Fibroblast of lung (primary cell): Measurements from ENCODE around the gene FOXS1. TPM values are rescaled to one million over a fixed set of nuclear protein-coding genes. Genes with fewer than 3 reads are reported as not detected.

Experiments used
- DNase-seq, 2 donors: peaks; one replicate each; pipeline versions ENCODE4 v3.0.0 to v3.0.0-alpha.2; 2010; ENCODE audit warnings: low read depth in 2 of 2
- H2AFZ ChIP-seq: 2 replicates; pipeline ENCODE4 v1.5.1; 2012; ENCODE audit warnings: low read length, control low read depth, inconsistent platforms
- H3K27ac ChIP-seq: 2 replicates; pipeline ENCODE4 v1.5.1; 2011; ENCODE audit warnings: low read length, control low read depth; ENCODE audit not compliant: insufficient read depth
- H3K27me3 ChIP-seq: 2 replicates; pipeline ENCODE4 v1.5.1; 2011; ENCODE audit warnings: mild to moderate bottlenecking, low read length; ENCODE audit not compliant: control insufficient read depth, insufficient read depth
- H3K36me3 ChIP-seq: 2 replicates; pipeline ENCODE4 v1.5.1; 2011; ENCODE audit warnings: low read length; ENCODE audit not compliant: control insufficient read depth, insufficient read depth
- H3K4me1 ChIP-seq: 2 replicates; pipeline ENCODE4 v1.5.1; 2011; ENCODE audit warnings: low read length; ENCODE audit not compliant: control insufficient read depth, insufficient read depth; ENCODE audit errors: extremely low read depth
- H3K4me2 ChIP-seq: 2 replicates; pipeline ENCODE4 v1.5.1; 2011; ENCODE audit warnings: low read length, control low read depth; ENCODE audit not compliant: insufficient read depth; ENCODE audit errors: extremely low read depth
- H3K4me3 ChIP-seq, 4 experiments: fragments of 200-600 bp in 1 of 4; sonication (generic) in 1 of 4; replicated peaks in 1 of 4; 2 replicates each; pipeline ENCODE4 v1.5.1; 2011 to 2016; ENCODE audit warnings: low read length in 4 of 4, low read depth in 3 of 4, mild to moderate bottlenecking in 3 of 4, control low read depth in 2 of 4, inconsistent platforms in 1 of 4, mixed read lengths in 1 of 4; ENCODE audit not compliant: insufficient read depth in 1 of 4; ENCODE audit errors: control extremely low read depth in 1 of 4
- H3K79me2 ChIP-seq: 2 replicates; pipeline ENCODE4 v1.5.1; 2012; ENCODE audit warnings: mild to moderate bottlenecking, low read length, inconsistent platforms; ENCODE audit not compliant: control insufficient read depth, insufficient read depth
- H3K9ac ChIP-seq: 2 replicates; pipeline ENCODE4 v1.5.1; 2011; ENCODE audit warnings: mild to moderate bottlenecking, low read length, control low read depth; ENCODE audit not compliant: insufficient read depth
- H3K9me3 ChIP-seq: 2 replicates; pipeline ENCODE4 v1.5.1; 2012; ENCODE audit warnings: low read depth, low read length; ENCODE audit not compliant: control insufficient read depth, insufficient read depth
- H4K20me1 ChIP-seq: 2 replicates; pipeline ENCODE4 v1.5.1; 2011; ENCODE audit warnings: low read length; ENCODE audit not compliant: control insufficient read depth, insufficient read depth; ENCODE audit errors: extremely low read depth
- CTCF ChIP-seq, 2 donors: IDR thresholded peaks in 1 of 2; conservative IDR thresholded peaks in 1 of 2; 1 replicate in 1 of 2; 2 replicates in 1 of 2; pipeline ENCODE4 v1.5.1; 2011 to 2012; ENCODE audit warnings: low read length in 2 of 2, control low read depth in 1 of 2, inconsistent platforms in 1 of 2, low read depth in 1 of 2, mild to moderate bottlenecking in 1 of 2
- EZH2 ChIP-seq: IDR thresholded peaks from 2 replicates; pipeline ENCODE4 v1.5.1; 2012; ENCODE audit warnings: low read length, control low read depth, mild to moderate bottlenecking; ENCODE audit errors: missing control alignments
- polyA minus RNA-seq: library from RNA; depleted of rRNA, polyadenylated mRNA; stranded (reverse); fragments of >200 nt; gene quantifications from 2 replicates; pipeline ENCODE4 v1.2.3, GENCODE V29; 2011; ENCODE audit warnings: low replicate concordance
- polyA plus RNA-seq, 2 donors: library from polyadenylated mRNA; depleted of rRNA in 1 of 2; stranded (reverse) in 1 of 2; unstranded in 1 of 2; fragments of >200 nt; gene quantifications; 2 replicates each; pipeline ENCODE4 v1.2.1, GENCODE V29; 2011 to 2012; ENCODE audit warnings: missing spikeins in 1 of 2
- total RNA-seq: library from RNA; depleted of rRNA; stranded (reverse); fragments of >200 nt; gene quantifications from 2 replicates; pipeline ENCODE4 v1.2.1, GENCODE V29; 2014

Gene FOXS1
- total RNA-seq (under 0.01 TPM in 1 of 2 replicates, not detected in the other), polyA plus RNA-seq (not detected in 2 replicates), polyA minus RNA-seq (not detected in 2 replicates)
- not detected in 2 replicates for polyA plus RNA-seq (2012)

DNA sequence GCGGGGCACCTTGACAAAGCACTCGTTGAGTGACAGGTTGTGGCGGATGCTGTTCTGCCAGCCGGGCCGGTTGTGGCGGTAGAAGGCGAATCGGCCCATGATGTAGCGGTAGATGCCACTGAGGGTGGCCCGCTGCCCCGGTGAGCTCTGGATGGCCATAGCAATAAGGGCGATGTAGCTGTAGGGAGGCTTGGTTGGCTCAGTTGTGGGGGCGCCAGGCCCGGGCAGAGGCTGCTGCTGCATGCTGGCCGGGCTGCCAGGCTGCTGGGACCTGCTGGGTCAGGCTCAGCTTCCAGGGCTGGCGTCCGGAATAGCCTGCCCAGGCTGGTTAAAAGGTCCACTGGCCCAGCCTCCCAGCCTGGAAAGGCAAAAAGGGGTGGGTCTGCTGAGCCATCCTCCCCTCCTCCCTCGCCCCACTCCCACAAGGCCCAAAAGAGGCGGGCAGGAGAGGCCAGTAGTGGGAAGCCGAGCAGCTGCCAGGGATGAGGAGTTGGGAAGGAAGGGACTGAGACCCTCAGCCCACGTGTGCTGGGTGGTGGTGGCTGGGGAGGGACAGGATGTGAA lies at the start of gene FOXS1:
FOXS1 (minus strand) TSS at position 305 of the 564 bp plus-strand sequence; CDS start at position 243, 62 bp downstream.
- DNase-seq = no peak
- peaks cover 28% of the 10 kb centered on the region for H3K4me1 ChIP-seq
- H2AFZ ChIP-seq = no peak within 1 kb of the TSS
- no peak within 1 kb of the TSS for H3K9ac ChIP-seq
- TF ChIP-seq CTCF (conservative IDR thresholded peaks at IDR 0.05 in 1 of 2, IDR thresholded peaks at IDR 0.05 in 1 of 2; ENCODE audit: low read depth in 1 of 2, low read length in 2 of 2) (no peak), EZH2 (no peak)
- no peaks in the 10 kb centered on the region for H4K20me1 ChIP-seq
- H3K79me2 ChIP-seq = no peaks in the 10 kb centered on the region
- H3K27me3 ChIP-seq = peaks cover 16% of the 10 kb centered on the region
- no peaks in the 10 kb centered on the region for H3K9me3 ChIP-seq
- no peak within 1 kb of the TSS for H3K4me2 ChIP-seq
- H3K4me3 ChIP-seq = no peak within 1 kb of the TSS
- no peaks in the 10 kb centered on the region for H3K36me3 ChIP-seq
- H3K27ac ChIP-seq = no peak within 1 kb of the TSS

DNA sequence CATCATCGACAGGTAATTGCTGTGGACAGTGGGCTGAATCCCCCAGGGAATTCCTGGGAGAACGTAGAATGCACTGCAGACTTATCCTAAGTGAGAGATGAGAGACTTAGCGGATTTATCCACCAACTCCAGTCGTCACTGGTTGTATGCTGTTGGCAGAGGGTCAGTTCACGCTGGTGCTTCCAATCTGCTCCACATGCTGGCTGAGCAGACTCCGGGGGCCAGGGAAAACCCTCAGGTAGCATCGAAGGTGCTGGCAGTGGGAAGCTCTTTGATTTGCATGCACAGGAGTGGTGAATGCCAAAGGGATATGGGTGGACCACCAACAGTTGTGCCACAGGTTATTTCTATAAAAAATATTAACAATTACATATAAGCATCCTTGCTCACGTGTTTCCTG lies 45.2 kb upstream of the FOXS1 start:
- no peak overlapping the region for H3K4me2 ChIP-seq
- no peaks in the 10 kb centered on the region for H3K4me1 ChIP-seq
- no peak overlapping the region for H2AFZ ChIP-seq
- no peaks in the 10 kb centered on the region for H3K79me2 ChIP-seq
- DNase-seq = no peak
- H4K20me1 ChIP-seq = no peaks in the 10 kb centered on the region
- H3K4me3 ChIP-seq = no peak overlapping the region
- TF ChIP-seq EZH2 (no peak), CTCF (conservative IDR thresholded peaks at IDR 0.05 in 1 of 2, IDR thresholded peaks at IDR 0.05 in 1 of 2; ENCODE audit: low read depth in 1 of 2, low read length in 2 of 2) (no peak)
- no peaks in the 10 kb centered on the region for H3K9me3 ChIP-seq
- no peaks in the 10 kb centered on the region for H3K36me3 ChIP-seq
- H3K27me3 ChIP-seq = no peaks in the 10 kb centered on the region
- no peak overlapping the region for H3K27ac ChIP-seq
- no peak overlapping the region for H3K9ac ChIP-seq

DNA sequence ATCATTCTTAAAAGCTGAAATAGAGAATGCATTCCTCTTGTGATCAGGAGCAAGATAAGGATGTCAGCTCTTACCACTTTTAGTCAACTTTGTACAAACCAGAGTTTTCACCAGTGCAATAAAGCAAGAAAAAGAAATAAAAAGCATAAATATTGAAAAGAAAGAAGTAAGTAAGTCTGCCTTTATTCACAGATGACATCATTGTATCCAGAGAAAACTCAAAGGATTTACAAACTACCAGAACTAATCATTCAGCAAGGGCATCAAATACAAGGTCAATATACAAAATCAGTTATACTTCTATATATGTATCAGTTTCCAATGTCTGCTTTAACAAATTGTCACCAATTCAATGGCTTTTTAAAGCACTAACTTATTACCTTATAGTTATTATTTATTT lies 38.4 kb upstream of the FOXS1 start:
- Histone ChIP-seq H3K27ac (no peak overlapping the region), H3K4me2 (no peak overlapping the region), H3K79me2 (no peaks in the 10 kb centered on the region), H3K9me3 (no peaks in the 10 kb centered on the region), H3K9ac (no peak overlapping the region), H3K27me3 (no peaks in the 10 kb centered on the region), H3K4me3 (no peak overlapping the region), H2AFZ (no peak overlapping the region), H3K36me3 (no peaks in the 10 kb centered on the region), H3K4me1 (no peaks in the 10 kb centered on the region), H4K20me1 (no peaks in the 10 kb centered on the region)
- no peak for TF ChIP-seq EZH2
- no peak for TF ChIP-seq CTCF (conservative IDR thresholded peaks at IDR 0.05 in 1 of 2, IDR thresholded peaks at IDR 0.05 in 1 of 2; ENCODE audit: low read depth in 1 of 2, low read length in 2 of 2)
- no peak for DNase-seq
